HuH-7 (cell line): ENCODE data around the gene PLEKHA7.

Experiments used
- DNase-seq: peaks from one replicate; pipeline ENCODE4 v3.0.0; 2011; ENCODE audit warnings: low spot score

The PLEKHA7 gene

GRCh38 chr11:16788141-16789062 lies 225.8 kb downstream of the PLEKHA7 start:
- DNase-seq, result peak; percentile 78

DNA sequence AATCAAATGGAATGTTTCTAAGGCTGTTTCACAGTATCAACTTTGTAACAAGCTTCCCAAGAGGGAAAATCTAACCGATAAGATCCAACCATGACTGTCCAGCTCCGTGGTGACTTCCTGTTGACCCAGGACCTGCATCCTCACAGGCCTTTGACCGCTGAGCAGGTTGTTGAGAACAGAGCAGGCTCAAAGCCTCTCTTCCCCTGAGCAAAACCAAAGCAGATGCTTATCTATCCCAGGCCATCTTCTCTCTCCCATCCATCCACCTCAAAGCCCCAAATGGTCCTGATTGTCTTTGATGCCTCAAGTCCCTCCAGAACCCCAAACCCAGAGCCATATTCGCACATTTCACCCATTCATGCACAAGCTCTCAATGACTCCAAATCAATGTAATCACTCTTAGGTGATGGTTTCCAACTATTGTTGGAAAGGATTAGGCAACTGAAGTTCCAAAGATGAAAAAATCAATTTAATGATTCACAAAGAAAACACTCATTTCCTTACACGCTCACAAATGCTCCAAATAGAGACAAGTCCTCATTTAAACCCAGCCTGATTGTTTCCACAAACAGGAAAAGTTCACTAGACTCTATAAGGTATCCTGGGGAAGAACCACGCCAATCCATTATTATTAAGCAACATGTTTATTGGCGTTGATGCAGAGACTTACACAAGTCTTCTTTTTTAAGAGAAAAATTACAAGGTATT lies 227.0 kb downstream of the PLEKHA7 start:
- DNase-seq, result no peak

GRCh38 chr11:16786131-16786530 lies 228.1 kb downstream of the PLEKHA7 start:
- peak; percentile 19 for DNase-seq

DNA sequence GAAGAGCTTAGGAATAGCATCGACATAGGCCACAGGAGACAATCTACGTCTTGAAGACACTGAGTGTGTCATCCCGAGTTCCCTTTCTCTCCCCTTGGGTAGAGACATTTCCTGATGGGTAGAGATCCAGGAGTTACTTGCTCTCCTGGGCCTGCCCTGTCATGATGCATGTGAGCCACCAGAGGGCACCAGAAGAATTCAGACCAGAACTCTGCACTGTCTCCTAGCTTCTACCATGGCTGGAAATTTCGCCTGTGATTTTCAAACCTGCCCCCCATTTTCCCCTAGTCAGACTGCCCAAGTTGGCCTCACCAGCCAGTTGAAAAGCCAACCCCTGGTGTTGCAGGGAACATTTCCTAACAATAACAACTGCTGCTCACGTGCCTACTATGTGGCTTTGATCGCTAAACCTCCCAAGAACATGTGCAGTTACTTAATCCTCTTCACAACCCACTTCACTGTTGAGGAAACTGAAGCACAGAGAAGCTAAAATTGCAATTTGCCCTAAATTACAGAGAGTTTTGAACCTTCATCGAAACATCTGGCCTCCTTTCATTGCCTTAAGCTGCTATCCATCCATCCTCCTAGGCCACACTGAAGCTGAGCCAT lies 228.6 kb downstream of the PLEKHA7 start:
- DNase-seq, result peak; percentile 80

DNA sequence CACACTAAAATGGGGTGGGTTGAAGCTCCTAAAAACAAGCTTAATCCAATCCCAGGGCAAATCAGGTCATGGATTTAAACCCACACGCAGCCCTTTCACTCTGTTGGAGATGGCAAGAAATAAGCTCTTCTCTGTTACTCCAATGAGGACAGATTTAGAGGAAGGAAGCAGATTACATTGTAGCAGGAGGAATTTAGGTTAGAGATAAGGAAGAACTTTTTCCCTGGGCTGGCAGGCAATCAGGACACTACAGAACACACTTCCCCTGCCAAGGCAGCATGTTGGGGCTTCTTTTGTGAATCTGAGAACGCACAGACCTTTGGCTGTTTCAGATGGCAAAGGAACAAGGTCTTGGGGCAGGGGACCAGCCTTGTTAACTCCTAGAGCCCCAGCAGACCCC lies 229.5 kb downstream of the PLEKHA7 start:
- DNase-seq, result no peak

DNA sequence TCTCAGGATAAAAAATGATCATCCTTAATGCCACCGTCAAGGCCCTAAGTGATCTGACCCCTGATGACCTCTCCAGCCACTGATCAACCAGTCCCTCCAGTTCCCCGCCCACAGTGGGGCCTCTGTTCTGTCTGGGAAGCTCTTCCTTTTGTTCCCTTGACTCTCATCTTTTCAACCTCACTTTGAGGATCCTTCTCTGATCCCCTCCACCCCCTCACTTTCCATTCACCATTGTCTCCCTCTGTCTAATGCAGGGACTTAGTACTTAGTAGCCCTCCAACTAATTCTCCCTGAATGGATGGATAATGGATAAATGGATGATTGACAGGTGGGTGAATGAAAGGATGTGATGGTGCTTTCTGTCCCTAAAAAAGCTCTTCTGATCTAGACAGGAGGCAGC lies 230.1 kb downstream of the PLEKHA7 start:
- no peak for DNase-seq

- no peak for DNase-seq
These were observed 230.9 kb downstream of the PLEKHA7 start for GRCh38 chr11:16783321-16783801.

GRCh38 chr11:16781936-16782919 lies 232.0 kb downstream of the PLEKHA7 start:
- DNase-seq, result no peak

GRCh38 chr11:16780698-16781550 lies 233.3 kb downstream of the PLEKHA7 start:
- DNase-seq, result no peak

- no peak for DNase-seq
These were observed 234.1 kb downstream of the PLEKHA7 start for GRCh38 chr11:16780146-16780545.

DNA sequence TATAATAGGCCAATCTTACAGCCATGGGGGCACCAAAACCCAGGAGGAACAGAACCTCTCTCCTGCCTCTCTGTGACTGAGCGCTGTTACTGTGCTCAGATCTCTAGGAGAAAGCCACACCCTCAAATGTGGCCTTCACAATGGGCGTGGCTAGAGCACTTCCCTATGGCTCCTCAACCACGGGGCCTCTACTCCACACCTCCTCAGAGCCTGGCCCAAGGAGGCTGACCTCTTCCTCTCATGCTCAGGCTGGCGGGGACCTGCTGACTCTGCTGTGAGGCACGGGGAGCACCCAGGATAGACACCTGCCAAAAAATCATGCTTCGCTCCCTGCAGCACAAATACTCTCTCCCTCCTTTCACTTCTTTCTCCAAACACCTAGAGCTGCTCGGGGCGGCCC lies 234.8 kb downstream of the PLEKHA7 start:
- DNase-seq, result no peak

GRCh38 chr11:16778876-16779275 lies 235.3 kb downstream of the PLEKHA7 start:
- no peak for DNase-seq

DNA sequence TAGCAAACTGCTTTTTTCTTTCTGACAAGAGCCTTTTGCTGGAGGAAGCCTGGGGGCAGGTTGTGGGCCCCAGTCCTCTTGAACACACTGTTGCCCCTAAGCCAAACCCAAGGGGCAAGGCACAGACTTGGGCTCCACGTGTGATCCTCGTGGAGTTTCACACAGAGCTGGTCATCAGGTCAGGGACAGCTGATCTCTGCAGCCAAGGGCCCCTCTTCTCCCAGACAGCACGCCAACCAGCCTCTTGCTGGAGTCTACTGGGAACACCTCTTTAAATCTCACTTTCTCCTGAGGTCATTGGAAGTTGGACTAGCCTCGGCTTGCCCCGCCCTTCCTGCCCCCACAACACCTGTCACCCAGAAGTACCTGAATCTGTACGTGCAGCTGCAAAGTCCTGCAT lies 235.9 kb downstream of the PLEKHA7 start:
- DNase-seq, result no peak

GRCh38 chr11:16777613-16777975 lies 236.6 kb downstream of the PLEKHA7 start:
- DNase-seq, result no peak

GRCh38 chr11:16776711-16777612 lies 237.3 kb downstream of the PLEKHA7 start:
- DNase-seq, result peak; percentile 23

GRCh38 chr11:16775614-16776283 lies 238.5 kb downstream of the PLEKHA7 start:
- DNase-seq, result no peak

- DNase-seq, result no peak
These were observed 239.1 kb downstream of the PLEKHA7 start for GRCh38 chr11:16774936-16775613.
